WTC11 (cell line): ENCODE measurements around the gene MOB2. TPM values are rescaled to one million over a fixed set of nuclear protein-coding genes. Genes with fewer than 3 reads are reported as not detected.

Experiments
- ATAC-seq: fragments of 200-7000 bp; cut with Tn5 transposase; 2 replicates; pipeline ENCODE4 v1.10.0; 2021; ENCODE audit warnings: mild to moderate bottlenecking, moderate library complexity
- CTCF ChIA-PET: fragments of 300-600 bp; sonication (Branson Sonifier 250); formaldehyde crosslinking; loops from one replicate; lab custom pipeline; 2021; ENCODE audit warnings: antibody characterized with exemption; lab: Charles Lee
- POLR2A ChIA-PET: fragments of 350-600 bp; sonication (Branson Sonifier 250); formaldehyde crosslinking; loops from one replicate; lab custom pipeline; 2021; ENCODE audit warnings: antibody characterized with exemption; lab: Charles Lee
- DNase-seq: peaks from one replicate; pipeline ENCODE4 v3.0.0; 2021; ENCODE audit warnings: low spot score
- H3K27ac Mint-ChIP-seq: 2 replicates; pipeline ENCODE4 v1.8.0; 2021; ENCODE audit warnings: mixed read lengths
- H3K27me3 Mint-ChIP-seq: 2 replicates; pipeline ENCODE4 v1.8.0; 2021; ENCODE audit warnings: low read depth, mild to moderate bottlenecking, moderate library complexity, mixed read lengths
- H3K36me3 Mint-ChIP-seq: 2 replicates; pipeline ENCODE4 v1.8.0; 2021; ENCODE audit warnings: mixed read lengths
- H3K4me1 Mint-ChIP-seq: 2 replicates; pipeline ENCODE4 v1.8.0; 2022; ENCODE audit warnings: mixed read lengths
- H3K4me3 Mint-ChIP-seq: 2 replicates; pipeline ENCODE4 v1.8.0; 2021; ENCODE audit warnings: mild to moderate bottlenecking, moderate library complexity, mixed read lengths
- H3K9me3 Mint-ChIP-seq: 2 replicates; pipeline ENCODE4 v1.8.0; 2021; ENCODE audit warnings: mixed read lengths
- ATF1 ChIP-seq: sonication (generic); formaldehyde crosslinking; IDR thresholded peaks from 2 replicates; pipeline ENCODE4 v1.8.1; 2023; ENCODE audit warnings: mild to moderate bottlenecking, moderate library complexity, missing genetic modification reagents
- EMX1 ChIP-seq: fragments of 250-450 bp; sonication (Bioruptor Pico); IDR thresholded peaks from 2 replicates; pipeline ENCODE4 v1.8.0; 2021; ENCODE audit warnings: mild to moderate bottlenecking
- ETV6 ChIP-seq: sonication (generic); formaldehyde crosslinking; IDR thresholded peaks from 2 replicates; pipeline ENCODE4 v1.8.1; 2022; ENCODE audit warnings: mild to moderate bottlenecking, missing genetic modification reagents
- GABPB1 ChIP-seq: sonication (generic); formaldehyde crosslinking; IDR thresholded peaks from 2 replicates; pipeline ENCODE4 v1.8.1; 2023; ENCODE audit warnings: mild to moderate bottlenecking, missing genetic modification reagents
- JUN ChIP-seq: sonication (generic); formaldehyde crosslinking; IDR thresholded peaks from 2 replicates; pipeline ENCODE4 v1.8.0; 2023; ENCODE audit warnings: mild to moderate bottlenecking, missing genetic modification reagents
- MYBL2 ChIP-seq: sonication (generic); formaldehyde crosslinking; IDR thresholded peaks from 2 replicates; pipeline ENCODE4 v1.8.1; 2023; ENCODE audit warnings: mild to moderate bottlenecking, moderate library complexity, missing genetic modification reagents
- NFATC4 ChIP-seq: fragments of 250-450 bp; sonication (Bioruptor Pico); IDR thresholded peaks from 2 replicates; pipeline ENCODE4 v1.9.0; 2021; ENCODE audit warnings: mild to moderate bottlenecking
- NFE2L1 ChIP-seq: sonication (generic); formaldehyde crosslinking; IDR thresholded peaks from 2 replicates; pipeline ENCODE4 v1.8.1; 2023; ENCODE audit warnings: missing genetic modification reagents
- NR2C2 ChIP-seq: sonication (generic); formaldehyde crosslinking; IDR thresholded peaks from 2 replicates; pipeline ENCODE4 v1.8.0; 2022; ENCODE audit warnings: mild to moderate bottlenecking, missing genetic modification reagents
- OVOL2 ChIP-seq: fragments of 250-450 bp; sonication (Bioruptor Pico); IDR thresholded peaks from 2 replicates; pipeline ENCODE4 v1.9.0; 2021; ENCODE audit warnings: mild to moderate bottlenecking, borderline replicate concordance
- SMAD3 ChIP-seq: sonication (generic); formaldehyde crosslinking; IDR thresholded peaks from 2 replicates; pipeline ENCODE4 v1.8.0; 2022; ENCODE audit warnings: missing genetic modification reagents, mild to moderate bottlenecking, borderline replicate concordance
- SOX15 ChIP-seq: fragments of 250-450 bp; sonication (Bioruptor Pico); IDR thresholded peaks from 2 replicates; pipeline ENCODE4 v1.9.0; 2021; ENCODE audit warnings: mild to moderate bottlenecking
- SP1 ChIP-seq: sonication (generic); formaldehyde crosslinking; conservative IDR thresholded peaks from 2 replicates; pipeline ENCODE4 v1.8.1; 2022; ENCODE audit warnings: missing genetic modification reagents
- USF1 ChIP-seq: sonication (generic); formaldehyde crosslinking; IDR thresholded peaks from 2 replicates; pipeline ENCODE4 v1.8.0; 2022; ENCODE audit warnings: mild to moderate bottlenecking, missing genetic modification reagents
- ZNF232 ChIP-seq: sonication (generic); formaldehyde crosslinking; IDR thresholded peaks from 2 replicates; pipeline ENCODE4 v1.8.0; 2022; ENCODE audit warnings: mild to moderate bottlenecking, missing genetic modification reagents
- ZNF416 ChIP-seq: fragments of 250-450 bp; sonication (Bioruptor Pico); IDR thresholded peaks from 2 replicates; pipeline ENCODE4 v1.9.0; 2021; ENCODE audit warnings: mild to moderate bottlenecking, inconsistent platforms
- total RNA-seq: library from RNA; stranded (reverse); gene quantifications from 3 replicates; pipeline ENCODE4 v1.2.3, GENCODE V29; 2021
- TF ChIP-seq, protein P1 (sequence below): fragments of 250-450 bp; sonication (Bioruptor Pico); IDR thresholded peaks from 2 replicates; pipeline ENCODE4 v2.1.2; 2022; ENCODE audit warnings: mild to moderate bottlenecking, moderate library complexity
- TF ChIP-seq, protein P2 (sequence below): fragments of 250-450 bp; sonication (Bioruptor Pico); conservative IDR thresholded peaks from 2 replicates; pipeline ENCODE4 v1.9.0; 2021; ENCODE audit warnings: mild to moderate bottlenecking

The MOB2 gene
- total RNA-seq, 1 experiment from 2014 or later, result 21.7 TPM

DNA sequence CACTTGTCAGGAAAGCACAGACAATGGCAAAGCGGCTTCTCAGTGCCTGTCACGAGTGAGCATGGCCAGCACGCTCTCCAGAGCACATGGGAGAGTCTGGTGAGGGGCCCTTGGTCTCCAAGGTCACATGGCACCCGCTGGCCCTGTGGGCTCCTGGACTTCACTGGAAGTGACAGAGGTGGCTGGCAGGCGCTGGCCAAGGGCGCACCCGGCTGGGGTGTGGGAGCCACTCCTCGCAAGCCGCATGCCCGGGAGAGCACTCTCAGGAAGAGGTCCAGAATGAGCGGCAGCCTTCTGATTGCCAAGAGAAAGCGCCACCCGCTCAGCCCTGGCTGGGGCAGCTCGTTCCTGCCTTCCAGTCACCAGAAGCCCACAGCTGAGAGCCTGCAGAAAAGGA lies 17.1 kb upstream of the MOB2 start:
- Mint-ChIP-seq H3K4me1 (peaks cover 4% of the 10 kb centered on the region), H3K9me3 (peaks cover 9% of the 10 kb centered on the region), H3K36me3 (peaks cover 10% of the 10 kb centered on the region), H3K27ac (no peak overlapping the region), H3K4me3 (no peak overlapping the region), H3K27me3 (no peaks in the 10 kb centered on the region; the same call in 1 of the 2 replicates)
- CTCF ChIA-PET, result interaction anchor here (0.7 to 1.4 kb wide), 3 partner anchors 22 to 149 kb away, joined by 3 to 7 read pairs (median 4); no protein-coding TSS in a partner anchor
- no peak for DNase-seq
- POLR2A ChIA-PET, result no interaction called here
- TF ChIP-seq, protein P1, sequence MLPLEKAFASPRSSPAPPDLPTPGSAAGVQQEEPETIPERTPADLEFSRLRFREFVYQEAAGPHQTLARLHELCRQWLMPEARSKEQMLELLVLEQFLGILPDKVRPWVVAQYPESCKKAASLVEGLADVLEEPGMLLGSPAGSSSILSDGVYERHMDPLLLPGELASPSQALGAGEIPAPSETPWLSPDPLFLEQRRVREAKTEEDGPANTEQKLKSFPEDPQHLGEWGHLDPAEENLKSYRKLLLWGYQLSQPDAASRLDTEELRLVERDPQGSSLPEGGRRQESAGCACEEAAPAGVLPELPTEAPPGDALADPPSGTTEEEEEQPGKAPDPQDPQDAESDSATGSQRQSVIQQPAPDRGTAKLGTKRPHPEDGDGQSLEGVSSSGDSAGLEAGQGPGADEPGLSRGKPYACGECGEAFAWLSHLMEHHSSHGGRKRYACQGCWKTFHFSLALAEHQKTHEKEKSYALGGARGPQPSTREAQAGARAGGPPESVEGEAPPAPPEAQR (CRISPR knock-in tag), result no peak
- TF ChIP-seq, protein P2, sequence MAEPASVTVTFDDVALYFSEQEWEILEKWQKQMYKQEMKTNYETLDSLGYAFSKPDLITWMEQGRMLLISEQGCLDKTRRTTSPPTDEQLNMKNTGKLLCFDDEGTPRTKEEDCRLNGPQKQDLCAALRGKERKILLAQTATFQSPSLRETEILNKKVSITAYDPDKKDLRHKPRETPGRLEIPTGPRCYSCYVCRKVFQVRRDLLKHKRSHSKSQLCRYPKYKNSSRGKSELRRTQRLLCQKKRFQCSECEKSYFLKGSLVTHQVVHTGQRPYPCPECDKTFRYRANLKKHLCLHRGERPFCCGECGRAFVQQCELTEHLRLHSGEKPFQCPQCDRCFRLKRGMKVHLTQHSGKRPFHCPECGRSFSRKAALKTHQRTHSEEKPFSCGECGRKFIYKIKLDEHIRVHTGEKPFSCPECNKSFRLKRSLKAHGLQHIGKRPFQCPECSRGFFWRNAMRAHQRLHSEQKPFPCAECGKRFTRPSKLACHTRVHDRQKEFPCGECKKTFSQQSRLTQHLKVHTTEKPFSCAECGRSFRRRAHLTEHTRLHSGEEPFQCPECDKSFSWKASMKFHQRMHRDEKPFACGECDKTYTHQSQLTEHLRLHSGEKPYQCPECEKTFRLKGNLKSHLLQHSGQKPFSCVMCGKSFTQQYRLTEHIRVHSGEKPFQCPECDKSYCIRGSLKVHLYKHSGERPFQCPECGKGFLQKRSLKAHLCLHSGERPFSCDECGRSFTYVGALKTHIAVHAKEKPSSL (CRISPR knock-in tag), result no peak
- TF ChIP-seq USF1 (CRISPR knock-in tag), result no peak
- no peak for ATAC-seq

DNA sequence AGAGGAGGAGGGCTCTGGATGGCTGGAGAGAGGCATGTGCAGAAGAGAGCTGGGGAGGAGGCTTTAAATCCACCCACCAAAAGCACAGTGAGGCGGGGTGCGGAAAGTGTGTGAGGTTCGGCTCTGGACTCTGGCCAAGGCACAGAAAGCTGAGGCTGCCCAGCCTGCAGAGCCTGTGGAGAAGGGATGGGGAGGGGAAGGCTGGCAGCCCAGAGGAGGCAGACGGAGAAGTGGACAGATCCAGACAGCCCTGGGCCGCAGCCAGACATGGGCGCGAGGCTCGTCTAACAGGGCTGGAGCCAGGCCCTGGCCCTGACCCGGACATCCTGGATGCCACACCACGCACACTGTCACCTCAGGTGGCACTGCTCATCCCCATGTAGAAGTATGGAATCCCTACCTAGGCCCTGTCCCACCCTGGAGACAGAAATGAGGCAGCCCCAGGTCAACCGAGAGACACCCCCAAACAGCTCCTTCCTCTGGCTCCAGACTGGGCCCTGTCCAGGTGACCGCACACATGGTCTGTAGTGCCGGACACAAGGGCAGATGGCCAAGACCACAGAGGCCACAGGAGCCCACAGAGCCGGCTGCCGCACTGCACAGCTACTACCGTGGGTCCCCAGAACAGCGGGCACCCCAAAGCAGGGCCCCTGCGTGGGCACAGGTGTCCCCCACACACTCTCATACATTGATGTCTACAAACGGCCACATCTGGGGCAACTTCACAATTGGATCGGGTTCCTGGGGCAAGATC lies 16.6 kb upstream of the MOB2 start:
- Mint-ChIP-seq H3K27ac (peak overlapping the region; percentile 63; the same call in 1 of the 2 replicates), H3K4me1 (peaks cover 4% of the 10 kb centered on the region), H3K9me3 (peaks cover 10% of the 10 kb centered on the region), H3K4me3 (no peak overlapping the region), H3K27me3 (no peaks in the 10 kb centered on the region; the same call in 1 of the 2 replicates), H3K36me3 (peaks cover 10% of the 10 kb centered on the region)
- TF ChIP-seq NR2C2 (CRISPR knock-in tag) (no peak), USF1 (CRISPR knock-in tag) (no peak), SOX15 (no peak), SMAD3 (CRISPR knock-in tag) (no peak), MYBL2 (no peak), ATF1 (CRISPR knock-in tag) (no peak), ZNF416 (CRISPR knock-in tag) (no peak), EMX1 (no peak), ZNF232 (no peak), OVOL2 (CRISPR knock-in tag) (no peak), GABPB1 (CRISPR knock-in tag) (no peak), SP1 (no peak), JUN (CRISPR knock-in tag) (no peak), ETV6 (CRISPR knock-in tag) (no peak), NFATC4 (CRISPR knock-in tag) (no peak), NFE2L1 (CRISPR knock-in tag) (no peak)
- TF ChIP-seq, protein P1 (CRISPR knock-in tag), result no peak
- ChIA-PET POLR2A (no interaction called here), CTCF (interaction anchor here (1.2 to 1.4 kb wide), 3 partner anchors 21 to 150 kb away, joined by 4 to 7 read pairs (median 5); no protein-coding TSS in a partner anchor)
- no peak for DNase-seq
- no peak for ATAC-seq
